HL-60 (cell line): Measurements from ENCODE around the gene CDS2.

ENCODE experiments used
- CTCF ChIP-seq: IDR thresholded peaks from one replicate; pipeline ENCODE4 v1.5.1; 2011; ENCODE audit warnings: low read length, control low read depth, inconsistent platforms; ENCODE audit not compliant: insufficient read depth
- REST ChIP-seq: IDR thresholded peaks from 2 replicates; pipeline ENCODE4 v1.6.1; 2012; ENCODE audit warnings: low read depth; ENCODE audit not compliant: insufficient replicate concordance

DNA sequence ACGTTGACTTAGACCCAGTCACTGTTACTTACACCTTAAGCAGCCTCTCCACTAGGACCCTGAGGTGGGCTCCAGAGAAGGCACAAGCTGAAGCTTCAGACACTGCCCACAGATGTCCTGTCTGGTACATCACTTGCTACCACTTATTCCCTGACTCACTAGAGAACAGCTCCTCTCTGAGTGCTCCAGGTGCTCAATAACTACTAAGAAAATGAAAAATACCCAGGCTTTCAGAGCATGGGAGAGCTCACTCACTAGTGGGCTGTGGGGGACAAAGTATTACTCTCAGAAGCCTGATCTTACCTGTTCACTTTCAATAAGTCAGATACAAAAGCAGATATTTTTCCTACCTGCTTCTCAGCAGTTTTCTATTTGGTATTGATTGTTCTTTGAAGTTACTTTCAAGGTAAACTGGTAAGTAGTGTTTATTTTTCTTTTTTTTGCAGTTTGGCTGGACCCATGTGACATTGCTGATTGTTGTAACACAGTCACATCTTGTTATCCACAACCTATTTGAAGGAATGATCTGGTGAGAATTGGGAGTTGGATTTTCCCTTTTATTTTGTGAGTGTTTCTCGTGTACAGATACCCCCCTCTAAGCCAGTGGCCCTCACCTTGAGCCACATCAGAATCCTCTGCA, 55.9 kb downstream of the CDS2 start:
- no peak for TF ChIP-seq REST
- no peak for TF ChIP-seq CTCF
